Smooth muscle cell (in vitro differentiated cells): ENCODE data around the gene ACOX3. TPM values are rescaled to one million over a fixed set of nuclear protein-coding genes. Genes with fewer than 3 reads are reported as not detected.

Experiments
- DNase-seq: peaks from one replicate; lab custom pipeline; 2025; ENCODE audit not compliant: unreplicated experiment; lab: John Stamatoyannopoulos, UW
- H2AFZ ChIP-seq: fragments of 200-600 bp; sonication (generic); 2 replicates; pipeline ENCODE4 v1.6.0; 2016; ENCODE audit warnings: antibody characterized with exemption, low read depth, mild to moderate bottlenecking
- H3F3A ChIP-seq: fragments of 200-600 bp; sonication (generic); 2 replicates; pipeline ENCODE4 v1.6.0; 2017; ENCODE audit warnings: antibody characterized with exemption, low read depth
- H3K27ac ChIP-seq: fragments of 200-600 bp; sonication (generic); 2 replicates; pipeline ENCODE4 v1.5.1; 2016; ENCODE audit warnings: low read depth, mild to moderate bottlenecking
- H3K27me3 ChIP-seq: fragments of 200-600 bp; sonication (generic); 2 replicates; pipeline ENCODE4 v1.6.1; 2016; ENCODE audit warnings: low read depth, mild to moderate bottlenecking
- H3K36me3 ChIP-seq: fragments of 200-600 bp; sonication (generic); 2 replicates; pipeline ENCODE4 v1.5.1; 2016; ENCODE audit warnings: low read depth
- H3K4me1 ChIP-seq: fragments of 200-600 bp; sonication (generic); 2 replicates; pipeline ENCODE4 v1.5.1; 2016; ENCODE audit warnings: low read depth
- H3K4me2 ChIP-seq: fragments of 200-600 bp; sonication (generic); 2 replicates; pipeline ENCODE4 v1.6.0; 2016; ENCODE audit warnings: mild to moderate bottlenecking
- H3K4me3 ChIP-seq: fragments of 200-600 bp; sonication (generic); 2 replicates; pipeline ENCODE4 v1.5.1; 2016; ENCODE audit warnings: mild to moderate bottlenecking
- H3K79me2 ChIP-seq: fragments of 200-600 bp; sonication (generic); 2 replicates; pipeline ENCODE4 v1.6.0; 2016; ENCODE audit warnings: low read depth, mild to moderate bottlenecking
- H3K9ac ChIP-seq: fragments of 200-600 bp; sonication (generic); 2 replicates; pipeline ENCODE4 v1.6.0; 2016; ENCODE audit warnings: low read depth
- H3K9me3 ChIP-seq: fragments of 200-600 bp; sonication (generic); replicated peaks from 2 replicates; pipeline ENCODE4 v1.5.1; 2016; ENCODE audit warnings: low read depth
- H4K20me1 ChIP-seq: fragments of 200-600 bp; sonication (generic); 2 replicates; pipeline ENCODE4 v1.6.0; 2016; ENCODE audit warnings: low read depth
- CTCF ChIP-seq: fragments of 200-600 bp; sonication (generic); IDR thresholded peaks from 2 replicates; pipeline ENCODE4 v1.5.1; 2017; ENCODE audit warnings: borderline replicate concordance, mild to moderate bottlenecking, antibody characterized with exemption; ENCODE audit not compliant: insufficient read depth, poor library complexity, severe bottlenecking
- WGBS: methylation state at CpG from one replicate; pipeline ENCODE4 v1.1.7; 2016; ENCODE audit warnings: low lambda C conversion rate; 5-methylcytosine and 5-hydroxymethylcytosine counted together
- polyA plus RNA-seq: library from polyadenylated mRNA; unstranded; fragments of >200 nt; fragmentation: Nextera tagmentation; extraction: Ambion mirVana; gene quantifications from 2 replicates; pipeline ENCODE4 v1.2.1, GENCODE V29; 2016
- total RNA-seq: library from RNA; depleted of rRNA; stranded (reverse); fragments of >200 nt; gene quantifications from 2 replicates; pipeline ENCODE4 v1.2.3, GENCODE V29; 2014

ACOX3 gene
- total and polyA plus RNA-seq, 2 experiments from 2014 or later = 25.0 to 27.9 TPM

GRCh38 chr4:8410641-8411271, 29.8 kb downstream of the ACOX3 start:
- Histone ChIP-seq H3F3A (no peaks in the 10 kb centered on the region), H3K9me3 (no peaks in the 10 kb centered on the region), H3K79me2 (no peaks in the 10 kb centered on the region), H3K36me3 (no peaks in the 10 kb centered on the region), H3K9ac (no peak overlapping the region), H2AFZ (no peak overlapping the region), H3K27me3 (no peaks in the 10 kb centered on the region), H4K20me1 (peaks cover 14% of the 10 kb centered on the region), H3K4me2 (no peak overlapping the region), H3K4me3 (no peak overlapping the region), H3K4me1 (no peaks in the 10 kb centered on the region), H3K27ac (no peak overlapping the region)
- peak; percentile 27 for TF ChIP-seq CTCF
- DNase-seq = no peak
- 68% methylated on average over 26 of the region's 26 CpGs for WGBS

- no peak overlapping the region for H3K4me3 ChIP-seq
- H2AFZ ChIP-seq = no peak overlapping the region
- TF ChIP-seq CTCF = no peak
- no peak for DNase-seq
- peaks cover 11% of the 10 kb centered on the region for H4K20me1 ChIP-seq
- no peaks in the 10 kb centered on the region for H3K9me3 ChIP-seq
- no peaks in the 10 kb centered on the region for H3K27me3 ChIP-seq
- no peak overlapping the region for H3K27ac ChIP-seq
- 90% methylated on average over 9 of the region's 9 CpGs for WGBS
- H3K9ac ChIP-seq = no peak overlapping the region
- no peak overlapping the region for H3K4me2 ChIP-seq
- H3K4me1 ChIP-seq = no peaks in the 10 kb centered on the region
- no peaks in the 10 kb centered on the region for H3K79me2 ChIP-seq
- H3K36me3 ChIP-seq = no peaks in the 10 kb centered on the region
- H3F3A ChIP-seq = no peaks in the 10 kb centered on the region
Observed at GRCh38 chr4:8410066-8410625, 30.4 kb downstream of the ACOX3 start.

GRCh38 chr4:8409264-8410065, 31.1 kb downstream of the ACOX3 start:
- no peak for TF ChIP-seq CTCF
- Histone ChIP-seq H3K27ac (no peak overlapping the region), H3K4me3 (no peak overlapping the region), H3K36me3 (no peaks in the 10 kb centered on the region), H2AFZ (no peak overlapping the region), H3K27me3 (no peaks in the 10 kb centered on the region), H3F3A (no peaks in the 10 kb centered on the region), H3K79me2 (no peaks in the 10 kb centered on the region), H3K4me2 (no peak overlapping the region), H3K9ac (no peak overlapping the region), H4K20me1 (peaks cover 6% of the 10 kb centered on the region), H3K9me3 (no peaks in the 10 kb centered on the region), H3K4me1 (no peaks in the 10 kb centered on the region)
- no peak for DNase-seq
- 90% methylated on average over 17 of the region's 17 CpGs for WGBS
